ENCODE data around the gene NFIX. TPM values are rescaled to one million over a fixed set of nuclear protein-coding genes. Genes with fewer than 3 reads are reported as not detected.

The NFIX gene
- total and polyA plus RNA-seq, 2 of the 13 experiments (the other 11 are each of a cell fraction or from before 2014, with no cell fraction given) = 3.4 to 5.4 TPM

DNA sequence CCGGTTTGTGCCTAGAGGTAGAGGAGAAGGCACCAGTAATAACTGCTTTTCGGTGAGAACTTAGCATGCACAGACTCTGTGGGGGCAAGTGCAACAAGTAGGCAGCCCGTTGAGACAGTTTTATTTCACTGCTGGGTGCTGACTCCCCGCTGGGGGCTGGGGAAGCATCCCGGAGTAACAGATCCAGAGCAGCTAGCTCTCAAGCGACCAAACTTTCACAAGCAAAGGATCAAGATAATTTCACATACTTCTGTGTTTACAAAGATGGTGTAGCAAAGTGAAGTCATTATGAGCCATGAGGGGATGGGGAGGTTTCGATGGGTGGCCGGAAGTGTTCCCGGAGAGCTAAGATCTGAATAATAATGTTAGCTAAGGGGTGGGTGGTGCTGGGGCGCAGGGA, 125.5 kb downstream of the NFIX start:
- H3K9ac ChIP-seq (ENCODE audit: insufficient read depth, low read depth, low read length) = no peak overlapping the region
- peaks cover 7 to 32% of the 10 kb centered on the region in 2 experiments; a peak in 4 of 5 replicates for H3K36me3 ChIP-seq (replicated peaks in 1 of 2; ENCODE audit: control insufficient read depth in 1 of 2, insufficient read depth in 2 of 2, low read length in 2 of 2)
- DNase-seq (ENCODE audit: low spot score) (no peak), FAIRE-seq (no peak), ATAC-seq (no peak)
- peaks cover 30% of the 10 kb centered on the region for H3K4me1 ChIP-seq (ENCODE audit: insufficient read depth, low read length)
- BruUV-seq (replicated peaks) = no TSS peak
- H3K27ac ChIP-seq (ENCODE audit: extremely low read length, insufficient read depth, low read length) = peak overlapping the region; percentile 91
- intact Hi-C loops (cut with micrococcal nuclease; ENCODE audit: unreplicated experiment) = no loop called here
- H2AFZ ChIP-seq (ENCODE audit: low read length) = no peak overlapping the region
- H3K4me3 ChIP-seq (replicated peaks in 1 of 3; ENCODE audit: insufficient read depth in 1 of 3, low read depth in 2 of 3, low read length in 3 of 3) = no peak overlapping the region
- H3K79me2 ChIP-seq (ENCODE audit: insufficient read depth, low read length) = peaks cover 67% of the 10 kb centered on the region
- ChIA-PET CTCF (ENCODE audit: low intra/inter-chr PET ratio, low total read pairs) (no interaction called here), POLR2A (interaction anchor here (1.0 to 2.1 kb wide), 2 partner anchors 8 to 29 kb away, joined by 3 to 9 read pairs; partner anchors contain the start of genes IER2 and STX10)
- peak overlapping the region; percentile 24; the same call in 1 of the 2 replicates for H3K4me2 ChIP-seq (ENCODE audit: low read depth, low read length)
- WGBS (ENCODE audit: low lambda C conversion rate) = 94% methylated on average over 10 of the region's 10 CpGs
- no peaks in the 10 kb centered on the region; a peak in 1 of 5 replicates for H3K27me3 ChIP-seq (ENCODE audit: control insufficient read depth in 1 of 2, insufficient read depth in 2 of 2, low read length in 2 of 2)
- TF ChIP-seq SRSF9 (IDR thresholded peaks at IDR 0.05; ENCODE audit: borderline replicate concordance, insufficient read depth, low read depth, low read length, poor library complexity, severe bottlenecking) (no peak), ZNF331 (CRISPR knock-in tag; IDR thresholded peaks at IDR 0.05) (no peak), ZNF264 (CRISPR knock-in tag; IDR thresholded peaks at IDR 0.05) (no peak), ZNF460 (CRISPR knock-in tag; IDR thresholded peaks at IDR 0.05; ENCODE audit: borderline replicate concordance) (no peak), SETDB1 (CRISPR knock-in tag; IDR thresholded peaks at IDR 0.05; ENCODE audit: borderline replicate concordance) (no peak), SKI (IDR thresholded peaks at IDR 0.05; ENCODE audit: partially characterized antibody) (no peak), HNF4G (IDR thresholded peaks at IDR 0.05; ENCODE audit: borderline replicate concordance, low read depth, low read length) (no peak), HNF4G (CRISPR knock-in tag; IDR thresholded peaks at IDR 0.05; ENCODE audit: borderline replicate concordance, low read depth) (no peak), ZNF556 (CRISPR knock-in tag; IDR thresholded peaks at IDR 0.05; ENCODE audit: borderline replicate concordance) (no peak), ZNF121 (CRISPR knock-in tag; IDR thresholded peaks at IDR 0.05) (no peak), ZNF878 (CRISPR knock-in tag; IDR thresholded peaks at IDR 0.05) (no peak), ZNF768 (CRISPR knock-in tag; IDR thresholded peaks at IDR 0.05) (no peak), BORCS8-MEF2B (CRISPR knock-in tag; IDR thresholded peaks at IDR 0.05) (no peak)
- TF ChIP-seq, protein P1, sequence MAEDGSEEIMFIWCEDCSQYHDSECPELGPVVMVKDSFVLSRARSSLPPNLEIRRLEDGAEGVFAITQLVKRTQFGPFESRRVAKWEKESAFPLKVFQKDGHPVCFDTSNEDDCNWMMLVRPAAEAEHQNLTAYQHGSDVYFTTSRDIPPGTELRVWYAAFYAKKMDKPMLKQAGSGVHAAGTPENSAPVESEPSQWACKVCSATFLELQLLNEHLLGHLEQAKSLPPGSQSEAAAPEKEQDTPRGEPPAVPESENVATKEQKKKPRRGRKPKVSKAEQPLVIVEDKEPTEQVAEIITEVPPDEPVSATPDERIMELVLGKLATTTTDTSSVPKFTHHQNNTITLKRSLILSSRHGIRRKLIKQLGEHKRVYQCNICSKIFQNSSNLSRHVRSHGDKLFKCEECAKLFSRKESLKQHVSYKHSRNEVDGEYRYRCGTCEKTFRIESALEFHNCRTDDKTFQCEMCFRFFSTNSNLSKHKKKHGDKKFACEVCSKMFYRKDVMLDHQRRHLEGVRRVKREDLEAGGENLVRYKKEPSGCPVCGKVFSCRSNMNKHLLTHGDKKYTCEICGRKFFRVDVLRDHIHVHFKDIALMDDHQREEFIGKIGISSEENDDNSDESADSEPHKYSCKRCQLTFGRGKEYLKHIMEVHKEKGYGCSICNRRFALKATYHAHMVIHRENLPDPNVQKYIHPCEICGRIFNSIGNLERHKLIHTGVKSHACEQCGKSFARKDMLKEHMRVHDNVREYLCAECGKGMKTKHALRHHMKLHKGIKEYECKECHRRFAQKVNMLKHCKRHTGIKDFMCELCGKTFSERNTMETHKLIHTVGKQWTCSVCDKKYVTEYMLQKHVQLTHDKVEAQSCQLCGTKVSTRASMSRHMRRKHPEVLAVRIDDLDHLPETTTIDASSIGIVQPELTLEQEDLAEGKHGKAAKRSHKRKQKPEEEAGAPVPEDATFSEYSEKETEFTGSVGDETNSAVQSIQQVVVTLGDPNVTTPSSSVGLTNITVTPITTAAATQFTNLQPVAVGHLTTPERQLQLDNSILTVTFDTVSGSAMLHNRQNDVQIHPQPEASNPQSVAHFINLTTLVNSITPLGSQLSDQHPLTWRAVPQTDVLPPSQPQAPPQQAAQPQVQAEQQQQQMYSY (CRISPR knock-in tag; IDR thresholded peaks at IDR 0.05) = no peak
- TF ChIP-seq, protein P2, sequence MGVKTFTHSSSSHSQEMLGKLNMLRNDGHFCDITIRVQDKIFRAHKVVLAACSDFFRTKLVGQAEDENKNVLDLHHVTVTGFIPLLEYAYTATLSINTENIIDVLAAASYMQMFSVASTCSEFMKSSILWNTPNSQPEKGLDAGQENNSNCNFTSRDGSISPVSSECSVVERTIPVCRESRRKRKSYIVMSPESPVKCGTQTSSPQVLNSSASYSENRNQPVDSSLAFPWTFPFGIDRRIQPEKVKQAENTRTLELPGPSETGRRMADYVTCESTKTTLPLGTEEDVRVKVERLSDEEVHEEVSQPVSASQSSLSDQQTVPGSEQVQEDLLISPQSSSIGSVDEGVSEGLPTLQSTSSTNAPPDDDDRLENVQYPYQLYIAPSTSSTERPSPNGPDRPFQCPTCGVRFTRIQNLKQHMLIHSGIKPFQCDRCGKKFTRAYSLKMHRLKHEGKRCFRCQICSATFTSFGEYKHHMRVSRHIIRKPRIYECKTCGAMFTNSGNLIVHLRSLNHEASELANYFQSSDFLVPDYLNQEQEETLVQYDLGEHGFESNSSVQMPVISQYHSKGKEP (CRISPR knock-in tag; IDR thresholded peaks at IDR 0.05) = no peak
- in situ Hi-C loops (cut with HindIII; ENCODE audit: extremely low pct_ligation_motif_present, low pct_unique_long_range_greater_than_20kb) = no loop called here
- H4K20me1 ChIP-seq (ENCODE audit: insufficient read depth, low read length) = peaks cover 22% of the 10 kb centered on the region
- H3K9me3 ChIP-seq (ENCODE audit: low read length) = no peaks in the 10 kb centered on the region
